Measurements from ENCODE around the gene APEX2.

The APEX2 gene

DNA sequence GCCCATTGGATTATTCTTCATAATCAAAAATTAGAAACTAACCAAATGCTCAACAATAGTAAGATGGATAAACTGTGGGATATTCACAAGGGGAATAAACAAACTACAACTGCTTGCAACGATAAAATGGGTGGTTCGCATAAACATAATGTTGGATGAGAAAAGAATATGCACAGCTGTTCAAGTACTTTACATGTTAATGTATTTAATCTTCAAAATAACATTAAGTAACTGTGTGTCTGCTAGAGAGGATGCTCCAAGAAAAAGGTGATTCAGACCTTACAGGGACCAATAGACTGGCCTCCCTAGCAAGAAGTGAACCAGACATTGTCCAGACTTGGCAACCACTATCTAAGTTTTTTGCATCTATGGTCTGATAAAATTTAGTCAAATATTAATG is 8.5 kb upstream of the APEX2 start:
- DNase-seq (ENCODE audit: insufficient read length, low spot score) = no peak
- no peak for FAIRE-seq
- TF ChIP-seq SPI1 (IDR thresholded peaks at IDR 0.05; ENCODE audit: low read depth, low read length) (no peak), PAX5 (IDR thresholded peaks at IDR 0.05; ENCODE audit: insufficient read depth, low read length, severe bottlenecking) (no peak), POLR2AphosphoS5 (IDR thresholded peaks at IDR 0.05; ENCODE audit: low read depth, low read length) (no peak), TAF1 (IDR thresholded peaks at IDR 0.05; ENCODE audit: low read depth, low read length) (no peak), POLR2A (IDR thresholded peaks at IDR 0.05; ENCODE audit: low read depth, low read length) (no peak), POU2F2 (IDR thresholded peaks at IDR 0.05; ENCODE audit: low read depth, low read length) (no peak)

DNA sequence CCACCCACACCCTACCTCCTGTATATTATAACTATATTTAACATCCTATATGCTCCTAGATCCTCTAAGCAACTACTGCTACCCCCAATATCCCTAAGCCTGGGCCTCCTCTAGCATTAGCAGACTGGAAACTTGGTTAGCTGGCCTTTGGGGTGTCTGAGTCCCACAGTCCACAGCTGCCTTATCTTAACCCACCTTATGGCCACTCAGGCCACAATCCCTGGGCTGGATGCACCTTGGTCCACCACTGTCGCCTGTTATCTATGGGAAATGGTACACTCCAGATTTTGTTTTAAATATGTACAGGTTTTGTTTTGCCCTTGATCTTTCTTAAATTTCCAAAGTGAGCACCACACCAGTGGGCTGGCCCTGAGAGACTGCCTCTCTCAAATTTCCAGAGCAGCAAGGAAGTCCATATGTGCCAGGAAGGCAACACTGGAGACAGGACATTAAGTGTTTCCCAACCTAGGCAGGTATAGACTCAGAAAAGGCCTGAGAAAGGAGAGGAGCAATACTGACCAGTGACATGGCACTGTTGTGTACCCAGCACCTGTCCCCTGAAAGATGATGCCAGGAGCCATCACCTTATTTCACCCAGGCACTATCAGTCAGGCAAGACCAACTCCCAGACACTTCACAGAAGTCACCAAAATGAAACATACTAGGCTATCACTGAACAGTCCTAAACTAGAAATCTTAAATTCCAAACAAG is 7.1 kb upstream of the APEX2 start:
- DNase-seq (ENCODE audit: insufficient read length, low spot score) (no peak), FAIRE-seq (no peak)
- TF ChIP-seq POLR2A (IDR thresholded peaks at IDR 0.05; ENCODE audit: low read depth, low read length) = no peak
- no peak for TF ChIP-seq POLR2AphosphoS5 (IDR thresholded peaks at IDR 0.05; ENCODE audit: low read depth, low read length)
- TF ChIP-seq PAX5 (IDR thresholded peaks at IDR 0.05; ENCODE audit: insufficient read depth, low read length, severe bottlenecking) = no peak
- no peak for TF ChIP-seq TAF1 (IDR thresholded peaks at IDR 0.05; ENCODE audit: low read depth, low read length)
- TF ChIP-seq SPI1 (IDR thresholded peaks at IDR 0.05; ENCODE audit: low read depth, low read length) = no peak
- TF ChIP-seq POU2F2 (IDR thresholded peaks at IDR 0.05; ENCODE audit: low read depth, low read length) = no peak

DNA sequence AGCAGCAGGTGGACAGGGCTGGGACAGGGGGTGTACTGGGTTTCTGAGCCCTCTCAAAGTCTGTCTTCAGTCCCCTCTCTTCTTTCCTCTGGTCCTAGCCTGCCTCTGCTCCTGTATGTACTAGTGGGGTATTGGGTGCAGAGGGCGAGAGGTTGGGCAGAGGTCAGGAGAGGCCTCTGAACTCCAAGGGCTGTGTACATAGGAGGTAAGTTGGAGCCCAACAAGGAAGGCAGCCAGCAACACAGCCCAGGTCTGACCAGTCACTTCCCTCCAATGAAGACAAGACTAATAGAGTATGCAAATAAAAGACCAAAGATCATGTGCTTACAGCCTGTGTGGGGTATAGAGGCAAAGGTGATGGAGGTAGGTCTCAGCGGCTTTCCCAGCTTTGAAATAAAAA is 6.1 kb upstream of the APEX2 start, which contains the start of gene PFKFB1:
Gene PFKFB1 (minus strand): TSS at position 90 of the 400 bp plus-strand sequence. CDS start 181 bp downstream, outside the sequence.
- FAIRE-seq (no peak), DNase-seq (ENCODE audit: insufficient read length, low spot score) (no peak)
- TF ChIP-seq POLR2AphosphoS5 (IDR thresholded peaks at IDR 0.05; ENCODE audit: low read depth, low read length) (no peak), POU2F2 (IDR thresholded peaks at IDR 0.05; ENCODE audit: low read depth, low read length) (no peak), SPI1 (IDR thresholded peaks at IDR 0.05; ENCODE audit: low read depth, low read length) (no peak), TAF1 (IDR thresholded peaks at IDR 0.05; ENCODE audit: low read depth, low read length) (no peak), POLR2A (IDR thresholded peaks at IDR 0.05; ENCODE audit: low read depth, low read length) (no peak), PAX5 (IDR thresholded peaks at IDR 0.05; ENCODE audit: insufficient read depth, low read length, severe bottlenecking) (no peak)

DNA sequence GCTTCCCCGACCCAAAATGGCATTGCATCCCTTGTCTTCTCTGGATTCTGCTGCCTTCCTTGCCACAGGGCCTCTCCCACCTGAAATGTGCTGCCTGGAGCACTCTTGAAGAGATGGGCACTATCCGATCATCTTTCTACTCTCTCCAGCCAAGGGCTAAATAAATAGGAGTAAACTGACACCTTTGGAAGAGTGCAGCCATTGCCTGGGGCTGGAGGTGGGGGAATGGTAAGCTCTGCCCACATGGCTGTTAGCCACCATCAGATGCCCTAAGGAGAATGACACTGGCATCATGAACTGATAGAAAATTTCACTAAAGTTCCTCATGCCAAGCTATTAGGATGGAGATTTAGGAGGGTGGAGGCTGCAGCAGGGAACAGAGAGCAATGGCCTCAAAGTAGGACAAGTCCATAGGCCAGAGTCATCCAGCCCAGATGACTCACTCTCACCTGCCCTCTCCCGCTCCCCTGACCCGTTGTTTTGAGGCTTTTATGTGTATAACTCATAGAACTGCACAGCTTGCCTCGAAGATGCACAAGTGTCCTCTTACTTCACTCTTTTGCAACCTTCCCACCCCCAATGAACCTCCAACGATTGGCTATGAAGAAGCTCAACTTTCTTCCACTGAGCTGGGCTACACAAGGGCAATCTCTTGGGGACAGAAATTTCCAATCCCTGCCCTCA is 5.4 kb upstream of the APEX2 start:
- FAIRE-seq = peak; percentile 13
- TF ChIP-seq TAF1 (IDR thresholded peaks at IDR 0.05; ENCODE audit: low read depth, low read length) = no peak
- no peak for TF ChIP-seq POLR2AphosphoS5 (IDR thresholded peaks at IDR 0.05; ENCODE audit: low read depth, low read length)
- TF ChIP-seq SPI1 (IDR thresholded peaks at IDR 0.05; ENCODE audit: low read depth, low read length) = no peak
- TF ChIP-seq POLR2A (IDR thresholded peaks at IDR 0.05; ENCODE audit: low read depth, low read length) = no peak
- TF ChIP-seq POU2F2 (IDR thresholded peaks at IDR 0.05; ENCODE audit: low read depth, low read length) = no peak
- DNase-seq (ENCODE audit: insufficient read length, low spot score) = no peak

DNA sequence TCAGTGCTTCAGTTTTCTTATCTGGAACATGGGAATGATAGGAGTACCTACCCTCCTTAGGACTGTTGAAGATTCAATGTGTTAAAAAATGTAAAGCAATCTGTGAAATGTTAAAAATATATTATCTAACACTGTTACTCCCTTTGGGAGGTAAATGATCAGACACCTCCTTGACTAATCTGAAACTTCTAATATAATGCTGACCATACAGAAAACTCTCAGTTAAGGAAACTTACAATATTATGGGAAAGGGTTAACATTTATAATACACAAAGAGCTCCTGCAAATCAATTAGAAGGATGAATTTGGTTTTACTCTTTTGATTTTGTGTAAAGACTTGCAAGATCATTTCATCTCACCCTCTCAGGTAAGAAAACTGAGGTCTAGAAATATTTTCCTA is 4.5 kb upstream of the APEX2 start:
- no peak for TF ChIP-seq SPI1 (IDR thresholded peaks at IDR 0.05; ENCODE audit: low read depth, low read length)
- TF ChIP-seq POLR2A (IDR thresholded peaks at IDR 0.05; ENCODE audit: low read depth, low read length) = no peak
- TF ChIP-seq POLR2AphosphoS5 (IDR thresholded peaks at IDR 0.05; ENCODE audit: low read depth, low read length) = no peak
- no peak for TF ChIP-seq PAX5 (IDR thresholded peaks at IDR 0.05; ENCODE audit: insufficient read depth, low read length, severe bottlenecking)
- TF ChIP-seq TAF1 (IDR thresholded peaks at IDR 0.05; ENCODE audit: low read depth, low read length) = no peak
- no peak for TF ChIP-seq POU2F2 (IDR thresholded peaks at IDR 0.05; ENCODE audit: low read depth, low read length)
- FAIRE-seq = no peak
- no peak for DNase-seq (ENCODE audit: insufficient read length, low spot score)

DNA sequence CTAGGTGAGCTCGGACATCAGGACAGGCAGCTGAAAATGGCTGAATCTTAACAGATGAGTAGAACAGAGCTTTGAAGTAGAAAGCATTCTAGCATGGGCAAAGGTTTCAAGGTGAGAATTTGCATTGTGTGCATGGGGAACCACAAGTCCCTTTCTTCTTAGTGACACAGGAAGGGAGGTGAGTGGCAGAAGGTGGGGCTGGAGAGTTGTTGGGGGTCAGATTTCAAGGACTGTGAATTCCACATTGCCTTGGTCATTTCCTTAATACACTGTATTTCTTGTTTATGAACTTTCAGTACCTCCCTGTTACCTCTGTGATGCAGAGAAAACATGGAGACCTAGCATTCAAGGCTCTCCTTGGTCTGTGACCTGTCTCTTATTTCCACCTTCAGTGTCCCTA is 4.1 kb downstream of the APEX2 start:
- no peak for TF ChIP-seq POLR2A (IDR thresholded peaks at IDR 0.05; ENCODE audit: low read depth, low read length)
- FAIRE-seq = peak; percentile 67
- no peak for DNase-seq (ENCODE audit: insufficient read length, low spot score)

DNA sequence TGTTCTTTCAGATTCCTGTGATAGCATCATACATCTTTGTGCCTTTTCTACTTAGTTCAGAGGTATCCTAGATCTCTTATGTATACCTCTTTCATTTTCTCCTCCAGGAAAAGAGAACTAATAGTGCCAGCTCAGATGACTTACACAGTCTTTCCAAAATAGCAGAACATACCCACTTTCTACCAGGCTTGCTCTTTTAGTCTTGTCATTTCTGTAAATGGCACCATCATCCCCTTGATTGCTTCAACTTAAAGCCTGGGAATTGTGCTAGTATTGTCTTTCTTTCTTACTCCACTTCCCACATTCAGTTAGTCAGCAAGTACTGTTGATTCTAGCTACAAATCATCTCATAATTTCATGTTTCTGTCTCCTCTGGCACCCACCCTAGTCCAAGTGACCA is 5.1 kb downstream of the APEX2 start:
- DNase-seq (ENCODE audit: insufficient read length, low spot score) (no peak), FAIRE-seq (no peak)
- TF ChIP-seq SPI1 (IDR thresholded peaks at IDR 0.05; ENCODE audit: low read depth, low read length) (no peak), POLR2AphosphoS5 (IDR thresholded peaks at IDR 0.05; ENCODE audit: low read depth, low read length) (no peak), PAX5 (IDR thresholded peaks at IDR 0.05; ENCODE audit: insufficient read depth, low read length, severe bottlenecking) (no peak), TAF1 (IDR thresholded peaks at IDR 0.05; ENCODE audit: low read depth, low read length) (no peak), POU2F2 (IDR thresholded peaks at IDR 0.05; ENCODE audit: low read depth, low read length) (no peak), POLR2A (IDR thresholded peaks at IDR 0.05; ENCODE audit: low read depth, low read length) (no peak)

DNA sequence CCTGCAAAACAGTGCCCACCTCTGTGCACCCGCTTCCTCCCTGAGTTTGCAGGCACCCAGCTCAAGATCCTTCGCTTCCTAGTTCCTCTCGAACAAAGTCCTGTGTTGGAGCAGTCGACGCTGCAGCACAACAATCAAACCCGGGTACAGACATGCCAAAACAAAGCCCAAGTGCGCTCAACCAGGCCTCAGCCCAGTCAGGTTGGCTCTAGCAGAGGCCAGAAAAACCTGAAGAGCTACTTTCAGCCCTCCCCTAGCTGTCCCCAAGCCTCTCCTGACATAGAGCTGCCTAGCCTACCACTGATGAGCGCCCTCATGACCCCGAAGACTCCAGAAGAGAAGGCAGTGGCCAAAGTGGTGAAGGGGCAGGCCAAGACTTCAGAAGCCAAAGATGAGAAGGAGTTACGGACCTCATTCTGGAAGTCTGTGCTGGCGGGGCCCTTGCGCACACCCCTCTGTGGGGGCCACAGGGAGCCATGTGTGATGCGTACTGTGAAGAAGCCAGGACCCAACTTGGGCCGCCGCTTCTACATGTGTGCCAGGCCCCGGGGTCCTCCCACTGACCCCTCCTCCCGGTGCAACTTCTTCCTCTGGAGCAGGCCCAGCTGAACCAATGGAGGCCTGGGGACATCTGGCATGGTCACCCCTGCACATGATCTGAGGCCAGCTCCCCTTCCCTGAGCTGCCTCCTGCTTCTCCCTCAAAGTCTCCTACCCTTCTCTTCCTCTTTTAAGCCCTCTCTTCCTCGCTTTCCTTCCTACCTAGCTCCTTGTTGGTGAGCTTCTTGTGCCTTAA is 6.9 kb downstream of the APEX2 start:
- no peak for DNase-seq (ENCODE audit: insufficient read length, low spot score)
- FAIRE-seq = no peak
- TF ChIP-seq POU2F2 (IDR thresholded peaks at IDR 0.05; ENCODE audit: low read depth, low read length) = no peak
- no peak for TF ChIP-seq POLR2A (IDR thresholded peaks at IDR 0.05; ENCODE audit: low read depth, low read length)
- no peak for TF ChIP-seq SPI1 (IDR thresholded peaks at IDR 0.05; ENCODE audit: low read depth, low read length)
- TF ChIP-seq POLR2AphosphoS5 (IDR thresholded peaks at IDR 0.05; ENCODE audit: low read depth, low read length) = no peak
- TF ChIP-seq PAX5 (IDR thresholded peaks at IDR 0.05; ENCODE audit: insufficient read depth, low read length, severe bottlenecking) = no peak
- TF ChIP-seq TAF1 (IDR thresholded peaks at IDR 0.05; ENCODE audit: low read depth, low read length) = no peak

DNA sequence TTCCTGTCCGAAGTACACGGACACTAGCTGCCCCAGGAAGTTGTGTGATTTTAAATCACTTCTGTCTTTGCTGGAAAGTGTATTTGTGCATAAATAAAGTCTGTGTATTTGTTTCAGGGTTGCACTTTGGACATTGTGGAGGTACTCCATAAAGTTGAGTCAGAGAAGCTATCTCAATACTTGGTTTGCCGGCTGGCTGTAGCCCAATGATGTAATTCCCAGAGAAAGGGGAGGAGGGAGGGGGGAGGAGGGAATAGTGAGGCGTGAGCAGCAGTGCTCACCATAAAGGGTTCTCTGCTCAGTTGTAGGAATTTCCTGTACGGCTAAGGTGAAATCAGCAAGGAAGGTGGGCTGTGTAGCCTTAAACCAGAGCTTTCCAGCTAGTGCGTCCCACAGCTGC is 7.5 kb downstream of the APEX2 start:
- no peak for TF ChIP-seq POLR2A (IDR thresholded peaks at IDR 0.05; ENCODE audit: low read depth, low read length)
- no peak for TF ChIP-seq POU2F2 (IDR thresholded peaks at IDR 0.05; ENCODE audit: low read depth, low read length)
- TF ChIP-seq POLR2AphosphoS5 (IDR thresholded peaks at IDR 0.05; ENCODE audit: low read depth, low read length) = no peak
- TF ChIP-seq TAF1 (IDR thresholded peaks at IDR 0.05; ENCODE audit: low read depth, low read length) = no peak
- TF ChIP-seq PAX5 (IDR thresholded peaks at IDR 0.05; ENCODE audit: insufficient read depth, low read length, severe bottlenecking) = no peak
- no peak for TF ChIP-seq SPI1 (IDR thresholded peaks at IDR 0.05; ENCODE audit: low read depth, low read length)
- FAIRE-seq = no peak
- no peak for DNase-seq (ENCODE audit: insufficient read length, low spot score)
